Breast epithelium (tissue), 4 donors: ENCODE data around the gene PDLIM1. TPM values are rescaled to one million over a fixed set of nuclear protein-coding genes. Genes with fewer than 3 reads are reported as not detected.
"Not testable (repeated sequence)": the region's sequence is repeated elsewhere in the genome, so short reads cannot be mapped to it uniquely, and the experiment has no call there.

Experiments used
- DNase-seq, 2 donors: peaks; one replicate each; pipeline ENCODE4 v3.0.0-alpha.2; 2019; ENCODE audit warnings: low spot score in 2 of 2
- H3K27ac ChIP-seq, 2 donors: fragments of 200-600 bp; sonication (generic) in 1 of 2; one replicate each; pipeline ENCODE4 v1.5.1; 2016 to 2019; ENCODE audit warnings: mild to moderate bottlenecking in 1 of 2
- H3K27me3 ChIP-seq, 2 donors: fragments of 200-600 bp; sonication (generic) in 1 of 2; one replicate each; pipeline versions ENCODE4 v1.5.1 to v1.6.0; 2017 to 2019; ENCODE audit warnings: control low read depth in 1 of 2, mild to moderate bottlenecking in 1 of 2
- H3K36me3 ChIP-seq: fragments of 200-600 bp; one replicate; pipeline ENCODE4 v1.5.1; 2019
- H3K4me1 ChIP-seq, 2 donors: fragments of 200-600 bp; sonication (generic); one replicate each; pipeline ENCODE4 v1.5.1; 2016 to 2019; ENCODE audit warnings: control low read depth in 1 of 2
- H3K4me3 ChIP-seq, 3 donors: fragments of 200-600 bp; sonication (generic); 1 replicate in 2 of 3; 2 replicates in 1 of 3; pipeline ENCODE4 v1.5.1; 2016 to 2019; ENCODE audit warnings: mild to moderate bottlenecking in 3 of 3, moderate library complexity in 2 of 3
- H3K9me3 ChIP-seq, 2 donors: fragments of 200-600 bp; sonication (generic) in 1 of 2; one replicate each; pipeline ENCODE4 v1.5.1; 2016 to 2019; ENCODE audit warnings: control low read depth in 1 of 2
- CTCF ChIP-seq, 3 donors: fragments of 450-650 bp; IDR thresholded peaks; one replicate each; pipeline ENCODE4 v1.5.1; 2016 to 2017; ENCODE audit warnings: antibody characterized with exemption in 3 of 3, mild to moderate bottlenecking in 3 of 3, moderate library complexity in 3 of 3
- POLR2A ChIP-seq: fragments of 450-650 bp; IDR thresholded peaks from one replicate; pipeline ENCODE4 v1.6.1; 2016; ENCODE audit warnings: antibody characterized with exemption, mild to moderate bottlenecking, moderate library complexity
- POLR2AphosphoS5 ChIP-seq, 3 donors: sonication (generic); formaldehyde crosslinking; IDR thresholded peaks; one replicate each; pipeline ENCODE4 v1.6.1; 2017; ENCODE audit warnings: antibody characterized with exemption in 3 of 3
- intact Hi-C: fragments of 100-400 bp; cut with DNase I; formaldehyde crosslinking; loops from one replicate; pipeline ENCODE4 v1.15.1; 2023; ENCODE audit warnings: low total_unique reads
- total RNA-seq, 3 donors: library from RNA; depleted of rRNA; stranded (reverse); fragments of >200 nt; gene quantifications; one replicate each; pipeline ENCODE4 v1.1.0, GENCODE V29; 2016

PDLIM1 gene
- total RNA-seq, 3 donors from 2014 or later = 80.8 to 143 (median 87.7) TPM

- Histone ChIP-seq H3K4me1 (peaks cover 5 to 13% of the 10 kb centered on the region in 2 donors), H3K9me3 (no peaks in the 10 kb centered on the region), H3K27me3 (no peaks in the 10 kb centered on the region), H3K4me3 (no peak overlapping the region), H3K36me3 (no peaks in the 10 kb centered on the region), H3K27ac (no peak overlapping the region)
- TF ChIP-seq CTCF (IDR thresholded peaks at IDR 0.05) (no peak), POLR2A (no peak), POLR2AphosphoS5 (IDR thresholded peaks at IDR 0.05) (no peak)
- intact Hi-C loops = loop anchor here (10.0 kb wide), 1 partner anchor 121 kb away; no protein-coding TSS in a partner anchor
- no peak for DNase-seq
These were observed 46.7 kb downstream of the PDLIM1 start for GRCh38 chr10:95244152-95244551.

GRCh38 chr10:95243318-95243617 lies 47.5 kb downstream of the PDLIM1 start:
- no peak overlapping the region for H3K4me3 ChIP-seq
- H3K27ac ChIP-seq = no peak overlapping the region
- H3K4me1 ChIP-seq = peaks cover 5 to 13% of the 10 kb centered on the region in 2 donors
- no peak for DNase-seq
- TF ChIP-seq POLR2AphosphoS5 (IDR thresholded peaks at IDR 0.05) (no peak), POLR2A (no peak)
- no peaks in the 10 kb centered on the region for H3K9me3 ChIP-seq
- no peaks in the 10 kb centered on the region for H3K27me3 ChIP-seq
- no peaks in the 10 kb centered on the region for H3K36me3 ChIP-seq
- intact Hi-C loops = loop anchor here (10.0 kb wide), 1 partner anchor 122 kb away; no protein-coding TSS in a partner anchor

- Histone ChIP-seq H3K27me3 (no peaks in the 10 kb centered on the region), H3K9me3 (no peaks in the 10 kb centered on the region), H3K4me3 (no peak overlapping the region), H3K4me1 (peaks cover 5 to 12% of the 10 kb centered on the region in 2 donors), H3K27ac (peak overlapping the region in 1 of 2 donors; percentile 34), H3K36me3 (no peaks in the 10 kb centered on the region)
- intact Hi-C loops = loop anchor here (10.0 kb wide), 1 partner anchor 122 kb away; no protein-coding TSS in a partner anchor
- DNase-seq = no peak
- TF ChIP-seq POLR2A = no peak
- no peak for TF ChIP-seq POLR2AphosphoS5 (IDR thresholded peaks at IDR 0.05)
- peak in 2 of 3 donors; percentile 16 to 54 for TF ChIP-seq CTCF (IDR thresholded peaks at IDR 0.05)
These were observed 48.1 kb downstream of the PDLIM1 start for GRCh38 chr10:95242581-95243317.

GRCh38 chr10:95241533-95241932 lies 49.3 kb downstream of the PDLIM1 start:
- TF ChIP-seq POLR2AphosphoS5 (IDR thresholded peaks at IDR 0.05) (no peak), POLR2A (no peak), CTCF (IDR thresholded peaks at IDR 0.05) (no peak)
- Histone ChIP-seq H3K27ac (peak overlapping the region; percentile 15 to 43), H3K9me3 (no peaks in the 10 kb centered on the region), H3K36me3 (no peaks in the 10 kb centered on the region), H3K27me3 (no peaks in the 10 kb centered on the region), H3K4me3 (no peak overlapping the region), H3K4me1 (no peaks in the 10 kb centered on the region)
- DNase-seq = peak in 1 of 2 donors; percentile 58
- intact Hi-C loops = loop anchor here (10.0 kb wide), 1 partner anchor 123 kb away; no protein-coding TSS in a partner anchor

- Histone ChIP-seq H3K27me3 (no peaks in the 10 kb centered on the region), H3K36me3 (no peaks in the 10 kb centered on the region), H3K4me3 (no peak overlapping the region), H3K9me3 (no peaks in the 10 kb centered on the region), H3K4me1 (no peaks in the 10 kb centered on the region), H3K27ac (peak overlapping the region in 1 of 2 donors; percentile 43)
- intact Hi-C loops = loop anchor here (10.0 kb wide), 1 partner anchor 124 kb away; no protein-coding TSS in a partner anchor
- TF ChIP-seq POLR2AphosphoS5 (IDR thresholded peaks at IDR 0.05) (no peak), CTCF (IDR thresholded peaks at IDR 0.05) (no peak), POLR2A (no peak)
- DNase-seq = no peak
These were observed 50.0 kb downstream of the PDLIM1 start for GRCh38 chr10:95240811-95241210.

- H3K4me1 ChIP-seq, H3K27ac ChIP-seq, H3K36me3 ChIP-seq, H3K27me3 ChIP-seq, H3K9me3 ChIP-seq, H3K4me3 ChIP-seq, DNase-seq: not testable (repeated sequence)
- intact Hi-C loops = loop anchor here (10.0 kb wide), 1 partner anchor 125 kb away; no protein-coding TSS in a partner anchor
These were observed 50.7 kb downstream of the PDLIM1 start for GRCh38 chr10:95240096-95240495.
